Colonic mucosa (tissue), 4 donors: Measurements from ENCODE around the gene VAV1. TPM values are rescaled to one million over a fixed set of nuclear protein-coding genes. Genes with fewer than 3 reads are reported as not detected.
"Not testable (repeated sequence)": the region's sequence is repeated elsewhere in the genome, so short reads cannot be mapped to it uniquely, and the experiment has no call there.

Source experiments
- DNase-seq: peaks from one replicate; pipeline ENCODE4 v3.0.0-alpha.2; 2020
- H3K27ac ChIP-seq: fragments of 200-600 bp; one replicate; pipeline ENCODE4 v1.8.0; 2021
- H3K27me3 ChIP-seq: fragments of 200-600 bp; one replicate; pipeline ENCODE4 v1.8.0; 2021
- H3K36me3 ChIP-seq: fragments of 200-600 bp; one replicate; pipeline ENCODE4 v1.8.0; 2021
- H3K4me1 ChIP-seq: fragments of 200-600 bp; one replicate; pipeline ENCODE4 v1.8.0; 2021; ENCODE audit warnings: mild to moderate bottlenecking
- H3K4me3 ChIP-seq: fragments of 200-600 bp; one replicate; pipeline ENCODE4 v1.8.0; 2021
- H3K9ac ChIP-seq, 2 donors: one replicate each; pipeline ENCODE4 v1.7.0; 2013; ENCODE audit warnings: control low read depth in 2 of 2, low read depth in 2 of 2, low read length in 2 of 2
- H3K9me3 ChIP-seq: fragments of 200-600 bp; one replicate; pipeline ENCODE4 v1.8.0; 2021
- intact Hi-C: fragments of 100-400 bp; cut with DNase I; formaldehyde crosslinking; loops from one replicate; pipeline ENCODE4 v1.14.1; 2022
- total RNA-seq, 2 donors: library from RNA; stranded (reverse); fragmentation: NEBNext Ultra II Directional in 1 of 2; extraction: Animal tissue kit (Norgen Biotek cat#: 25700) in 1 of 2; gene quantifications; one replicate each; pipeline ENCODE4 v1.2.1, GENCODE V29; 2021
- TF ChIP-seq, protein P1 (sequence below): fragments of 200-600 bp; IDR thresholded peaks from one replicate; pipeline ENCODE4 v1.8.0; 2022; ENCODE audit warnings: antibody characterized with exemption, mild to moderate bottlenecking
- donor health status: healthy.
- donor health status: DM: no; HTN: no; CAD: no.
- donor health status: DM: no; HTN: no; CAD: no.

VAV1 gene
- total RNA-seq, 2 donors from 2014 or later, result 5.7 to 6.0 TPM

DNA sequence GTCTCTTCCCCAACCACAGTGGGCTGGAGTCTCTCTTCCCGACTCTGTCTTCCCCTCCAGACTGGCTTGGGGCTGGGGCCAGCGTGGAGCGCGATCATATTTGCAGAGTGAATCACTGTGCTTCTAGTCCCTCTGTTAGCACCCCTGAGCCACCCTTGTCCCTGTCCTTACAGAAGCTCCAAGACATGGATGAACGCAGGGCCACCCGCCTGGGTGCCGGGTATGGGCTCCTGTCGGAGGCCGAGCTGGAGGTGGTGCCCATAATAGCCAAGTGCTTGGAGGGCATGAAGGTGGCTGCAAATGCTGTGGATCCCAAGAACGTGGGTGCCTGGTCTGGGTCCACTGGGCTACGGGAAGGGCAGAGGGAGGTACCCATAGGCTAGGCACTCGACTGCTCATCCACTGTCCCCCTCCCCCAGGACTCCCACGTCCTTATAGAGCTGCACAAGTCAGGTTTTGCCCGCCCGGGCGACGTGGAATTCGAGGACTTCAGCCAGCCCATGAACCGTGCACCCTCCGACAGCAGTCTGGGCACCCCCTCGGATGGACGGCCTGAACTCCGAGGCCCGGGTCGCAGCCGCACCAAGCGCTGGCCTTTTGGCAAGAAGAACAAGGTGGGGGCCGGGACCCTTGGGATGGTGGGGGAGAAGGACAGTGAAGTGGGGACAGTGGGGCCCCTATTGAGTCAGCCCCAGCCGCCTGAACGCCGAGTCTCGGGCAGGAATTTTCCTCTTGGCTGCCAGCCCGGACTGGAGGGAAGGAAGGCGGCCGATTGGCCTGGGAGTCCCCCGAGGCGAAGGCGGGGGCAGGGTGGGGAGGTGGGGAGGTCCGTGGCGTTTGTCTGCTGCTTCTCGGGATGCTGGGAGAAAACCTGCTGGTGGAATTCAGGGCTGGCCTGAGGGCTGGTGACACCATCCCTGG is 27.9 kb upstream of the VAV1 start:
- TF ChIP-seq, protein P1, sequence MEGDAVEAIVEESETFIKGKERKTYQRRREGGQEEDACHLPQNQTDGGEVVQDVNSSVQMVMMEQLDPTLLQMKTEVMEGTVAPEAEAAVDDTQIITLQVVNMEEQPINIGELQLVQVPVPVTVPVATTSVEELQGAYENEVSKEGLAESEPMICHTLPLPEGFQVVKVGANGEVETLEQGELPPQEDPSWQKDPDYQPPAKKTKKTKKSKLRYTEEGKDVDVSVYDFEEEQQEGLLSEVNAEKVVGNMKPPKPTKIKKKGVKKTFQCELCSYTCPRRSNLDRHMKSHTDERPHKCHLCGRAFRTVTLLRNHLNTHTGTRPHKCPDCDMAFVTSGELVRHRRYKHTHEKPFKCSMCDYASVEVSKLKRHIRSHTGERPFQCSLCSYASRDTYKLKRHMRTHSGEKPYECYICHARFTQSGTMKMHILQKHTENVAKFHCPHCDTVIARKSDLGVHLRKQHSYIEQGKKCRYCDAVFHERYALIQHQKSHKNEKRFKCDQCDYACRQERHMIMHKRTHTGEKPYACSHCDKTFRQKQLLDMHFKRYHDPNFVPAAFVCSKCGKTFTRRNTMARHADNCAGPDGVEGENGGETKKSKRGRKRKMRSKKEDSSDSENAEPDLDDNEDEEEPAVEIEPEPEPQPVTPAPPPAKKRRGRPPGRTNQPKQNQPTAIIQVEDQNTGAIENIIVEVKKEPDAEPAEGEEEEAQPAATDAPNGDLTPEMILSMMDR, result no peak
- no peak overlapping the region for H3K4me3 ChIP-seq
- DNase-seq, result peak; percentile 94
- peak overlapping the region; percentile 42 to 50 for H3K9ac ChIP-seq
- intact Hi-C loops, result no loop called here
- peaks cover 10% of the 10 kb centered on the region for H3K36me3 ChIP-seq
- H3K4me1 ChIP-seq, result peaks cover 3% of the 10 kb centered on the region
- H3K27ac ChIP-seq, result peak overlapping the region; percentile 58
- no peaks in the 10 kb centered on the region for H3K9me3 ChIP-seq
- H3K27me3 ChIP-seq, result no peaks in the 10 kb centered on the region

DNA sequence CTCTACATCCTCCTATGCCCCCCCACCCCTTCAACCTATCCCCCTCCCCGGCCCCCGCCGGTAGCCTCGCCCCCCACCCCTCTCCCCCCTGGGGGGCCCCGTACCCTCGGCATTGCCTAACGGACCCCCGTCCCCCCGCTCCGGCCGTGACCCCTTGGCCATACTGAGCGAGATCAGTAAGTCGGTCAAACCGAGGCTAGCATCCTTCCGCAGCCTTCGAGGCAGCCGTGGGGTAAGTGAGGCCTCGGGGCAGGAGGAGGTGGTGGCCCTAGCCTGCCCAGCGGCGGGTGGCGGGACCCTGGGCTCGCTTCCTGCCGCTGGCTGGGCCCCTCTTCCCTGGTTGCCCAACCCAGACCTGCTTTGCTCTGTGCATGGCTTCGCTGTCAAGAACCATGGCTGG is 26.5 kb upstream of the VAV1 start:
- intact Hi-C loops, result no loop called here
- H3K4me3 ChIP-seq, result no peak overlapping the region
- H3K4me1 ChIP-seq, result peaks cover 3% of the 10 kb centered on the region
- no peak overlapping the region for H3K9ac ChIP-seq
- H3K27ac ChIP-seq, result no peak overlapping the region
- DNase-seq, result no peak
- H3K9me3 ChIP-seq, result no peaks in the 10 kb centered on the region
- H3K27me3 ChIP-seq, result no peaks in the 10 kb centered on the region
- peaks cover 10% of the 10 kb centered on the region for H3K36me3 ChIP-seq
- TF ChIP-seq, protein P1, result no peak

DNA sequence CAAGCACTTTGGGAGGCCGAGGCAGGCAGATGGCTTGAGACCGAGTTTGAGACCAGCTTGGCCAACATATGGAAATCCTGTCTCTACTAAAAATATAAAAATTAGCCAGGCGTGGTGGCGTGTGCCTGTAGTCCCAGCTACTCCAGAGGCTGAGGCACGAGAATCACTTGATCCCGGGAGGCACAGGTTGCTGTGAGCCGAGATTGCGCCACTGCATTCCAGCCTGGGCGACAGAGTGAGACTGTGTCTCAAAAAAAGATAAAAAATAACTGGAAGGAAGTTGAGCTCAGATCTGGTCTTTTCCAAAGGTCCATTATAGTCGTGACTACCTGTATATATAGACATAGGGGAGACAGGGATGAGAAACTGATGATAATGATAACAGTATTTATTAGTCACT is 24.0 kb upstream of the VAV1 start:
- H3K4me3 ChIP-seq, H3K27ac ChIP-seq, H3K36me3 ChIP-seq, DNase-seq, H3K9ac ChIP-seq, H3K9me3 ChIP-seq, H3K27me3 ChIP-seq, H3K4me1 ChIP-seq, intact Hi-C loops: not testable (repeated sequence)

DNA sequence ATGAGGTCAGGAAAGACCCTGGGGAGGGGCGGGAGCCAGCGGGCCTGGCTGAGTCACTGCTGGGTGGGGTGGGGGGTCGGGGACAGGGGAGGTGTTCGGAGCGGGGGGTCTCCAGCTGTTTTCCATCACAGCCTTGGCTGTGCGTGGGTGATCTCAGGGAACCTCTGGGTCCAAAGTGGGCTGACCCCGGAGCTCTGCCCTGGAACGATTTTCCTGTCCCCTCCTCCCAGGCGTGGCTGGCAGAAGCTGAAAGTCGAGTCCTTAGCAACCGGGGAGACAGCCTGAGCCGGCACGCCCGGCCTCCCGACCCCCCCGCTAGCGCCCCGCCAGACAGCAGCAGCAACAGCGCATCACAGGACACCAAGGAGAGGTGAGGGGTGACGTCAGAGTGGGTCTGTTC is 22.4 kb upstream of the VAV1 start:
- DNase-seq, result no peak

DNA sequence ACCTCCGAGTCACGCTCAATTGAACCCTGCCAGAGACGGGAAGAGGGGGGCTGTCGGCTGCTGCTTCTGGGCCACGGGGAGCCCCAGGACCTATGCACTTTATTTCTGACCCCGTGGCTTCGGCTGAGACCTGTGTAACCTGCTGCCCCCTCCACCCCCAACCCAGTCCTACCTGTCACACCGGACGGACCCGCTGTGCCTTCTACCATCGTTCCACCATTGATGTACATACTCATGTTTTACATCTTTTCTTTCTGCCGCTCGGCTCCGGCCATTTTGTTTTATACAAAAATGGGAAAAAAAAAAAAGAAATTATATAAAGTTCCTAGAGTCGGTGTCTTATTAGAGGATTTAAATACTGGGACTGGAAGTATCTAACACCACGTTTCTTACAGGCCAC is 21.3 kb upstream of the VAV1 start:
- H3K27ac ChIP-seq, result peak overlapping the region; percentile 88
- intact Hi-C loops, result loop anchor here (10.0 kb wide), 1 partner anchor 116 kb away; no protein-coding TSS in a partner anchor
- H3K9ac ChIP-seq, result no peak overlapping the region
- H3K4me1 ChIP-seq, result no peaks in the 10 kb centered on the region
- TF ChIP-seq, protein P1, result no peak
- no peaks in the 10 kb centered on the region for H3K9me3 ChIP-seq
- peaks cover 8% of the 10 kb centered on the region for H3K36me3 ChIP-seq
- H3K27me3 ChIP-seq, result no peaks in the 10 kb centered on the region
- H3K4me3 ChIP-seq, result no peak overlapping the region
- DNase-seq, result no peak

More for the DNA sequence above, 22.4 kb upstream of the VAV1 start:
- no peak overlapping the region for H3K27ac ChIP-seq
- peaks cover 10% of the 10 kb centered on the region for H3K36me3 ChIP-seq
- H3K27me3 ChIP-seq, result no peaks in the 10 kb centered on the region
- TF ChIP-seq, protein P1, result no peak
- intact Hi-C loops, result loop anchor here (10.0 kb wide), 1 partner anchor 115 kb away; no protein-coding TSS in a partner anchor
- no peak overlapping the region for H3K4me3 ChIP-seq
- H3K9me3 ChIP-seq, result no peaks in the 10 kb centered on the region
- no peaks in the 10 kb centered on the region for H3K4me1 ChIP-seq
- H3K9ac ChIP-seq, result no peak overlapping the region
